GM23338 (cell line): ENCODE data around the gene CD9. TPM values are rescaled to one million over a fixed set of nuclear protein-coding genes. Genes with fewer than 3 reads are reported as not detected.

ENCODE experiments used
- ATAC-seq: fragments of 200-7000 bp; cut with Tn5 transposase; 3 replicates; pipeline ENCODE4 v1.9.1; 2020
- DNase-seq: peaks from one replicate; pipeline ENCODE4 v3.0.0-alpha.2; 2015; ENCODE audit warnings: low spot score
- H2AFZ ChIP-seq: fragments of 200-600 bp; sonication (generic); 2 replicates; pipeline ENCODE4 v1.8.0; 2016; ENCODE audit warnings: antibody characterized with exemption, mild to moderate bottlenecking, moderate library complexity
- H3F3A ChIP-seq: fragments of 200-600 bp; sonication (generic); replicated peaks from 2 replicates; pipeline ENCODE4 v1.8.0; 2017; ENCODE audit warnings: antibody characterized with exemption, mixed run types, low read depth
- H3K27ac ChIP-seq: fragments of 200-600 bp; sonication (generic); 2 replicates; pipeline ENCODE4 v1.6.1; 2016; ENCODE audit warnings: low read depth
- H3K27me3 ChIP-seq: fragments of 200-600 bp; sonication (generic); 2 replicates; pipeline ENCODE4 v1.8.0; 2016; ENCODE audit warnings: mild to moderate bottlenecking, mixed run types, moderate library complexity; ENCODE audit not compliant: insufficient read depth
- H3K36me3 ChIP-seq: fragments of 200-600 bp; sonication (generic); 2 replicates; pipeline ENCODE4 v1.8.0; 2016; ENCODE audit warnings: mild to moderate bottlenecking; ENCODE audit not compliant: insufficient read depth
- H3K4me1 ChIP-seq: fragments of 200-600 bp; sonication (generic); 2 replicates; pipeline ENCODE4 v1.8.0; 2016; ENCODE audit warnings: mild to moderate bottlenecking, moderate library complexity; ENCODE audit not compliant: insufficient read depth
- H3K4me2 ChIP-seq: fragments of 200-600 bp; sonication (generic); 2 replicates; pipeline ENCODE4 v1.7.1; 2017; ENCODE audit warnings: mixed run types
- H3K4me3 ChIP-seq: fragments of 200-600 bp; sonication (generic); 2 replicates; pipeline ENCODE4 v1.6.1; 2016; ENCODE audit warnings: mixed run types
- H3K79me2 ChIP-seq: fragments of 200-600 bp; sonication (generic); replicated peaks from 2 replicates; pipeline ENCODE4 v1.8.0; 2017; ENCODE audit warnings: mild to moderate bottlenecking; ENCODE audit not compliant: insufficient read depth
- H3K9me2 ChIP-seq: fragments of 200-600 bp; sonication (generic); 2 replicates; pipeline ENCODE4 v1.8.0; 2017; ENCODE audit not compliant: insufficient read depth
- H4K20me1 ChIP-seq: fragments of 200-600 bp; sonication (generic); replicated peaks from 2 replicates; pipeline ENCODE4 v1.8.0; 2017; ENCODE audit warnings: mild to moderate bottlenecking; ENCODE audit not compliant: insufficient read depth
- H3K27ac Mint-ChIP-seq: 2 replicates; pipeline ENCODE4 v1.8.0; 2020; ENCODE audit warnings: inconsistent platforms, mild to moderate bottlenecking, moderate library complexity, mixed read lengths
- H3K27me3 Mint-ChIP-seq: 3 replicates; pipeline ENCODE4 v1.8.0; 2022; ENCODE audit warnings: low read depth, mild to moderate bottlenecking, moderate library complexity, mixed read lengths, inconsistent platforms; ENCODE audit not compliant: insufficient read depth, poor library complexity
- H3K36me3 Mint-ChIP-seq: 3 replicates; pipeline ENCODE4 v1.8.0; 2021; ENCODE audit warnings: low read depth, mild to moderate bottlenecking, inconsistent platforms, moderate library complexity, mixed read lengths
- H3K4me1 Mint-ChIP-seq: 3 replicates; pipeline ENCODE4 v1.8.0; 2020; ENCODE audit warnings: mild to moderate bottlenecking, inconsistent platforms, mixed read lengths
- H3K4me3 Mint-ChIP-seq: 3 replicates; pipeline ENCODE4 v1.8.0; 2021; ENCODE audit warnings: moderate library complexity, mild to moderate bottlenecking, inconsistent platforms, mixed read lengths
- H3K9me3 Mint-ChIP-seq: 3 replicates; pipeline ENCODE4 v1.8.0; 2020; ENCODE audit warnings: moderate library complexity, mild to moderate bottlenecking, inconsistent platforms, mixed read lengths
- EZH2 ChIP-seq: fragments of 200-600 bp; sonication (generic); IDR thresholded peaks from one replicate; pipeline ENCODE4 v1.8.0; 2017; ENCODE audit warnings: antibody characterized with exemption, mild to moderate bottlenecking, low read depth; ENCODE audit not compliant: unreplicated experiment
- STAT1 ChIP-seq: IDR thresholded peaks from one replicate; pipeline ENCODE4 v1.6.1; 2016; ENCODE audit warnings: antibody characterized with exemption; ENCODE audit not compliant: unreplicated experiment
- ZNF114 ChIP-seq: fragments of 250-450 bp; sonication (Bioruptor Pico); IDR thresholded peaks from 2 replicates; pipeline ENCODE4 v1.5.0; 2020; ENCODE audit warnings: mild to moderate bottlenecking, moderate library complexity
- polyA plus RNA-seq: library from polyadenylated mRNA; unstranded; fragments of >200 nt; fragmentation: Nextera tagmentation; extraction: Ambion mirVana; gene quantifications from 2 replicates; pipeline ENCODE4 v1.2.1, GENCODE V29; 2016
- total RNA-seq: library from RNA; depleted of rRNA; stranded (reverse); fragments of >200 nt; shearing (Covaris generic); gene quantifications from 2 replicates; pipeline ENCODE4 v1.2.3, GENCODE V29; 2014
- TF ChIP-seq, protein P1 (sequence below): IDR thresholded peaks from one replicate; pipeline ENCODE4 v1.6.1; 2018; ENCODE audit warnings: antibody characterized with exemption; ENCODE audit not compliant: unreplicated experiment
- TF ChIP-seq, protein P2 (sequence below), 2 experiments: fragments of 200-600 bp in 1 of 2; sonication (generic) in 1 of 2; conservative IDR thresholded peaks; 2 replicates each; pipeline versions ENCODE4 v1.5.1 to v1.6.1; 2016 to 2017; ENCODE audit warnings: antibody characterized with exemption in 2 of 2, low read depth in 2 of 2, mild to moderate bottlenecking in 2 of 2, moderate library complexity in 1 of 2
- TF ChIP-seq, protein P3 (sequence below): IDR thresholded peaks from 2 replicates; pipeline ENCODE4 v1.6.1; 2016; ENCODE audit warnings: antibody characterized with exemption

Gene CD9
- total and polyA plus RNA-seq, 2 experiments from 2014 or later, result 222 to 251 TPM

DNA sequence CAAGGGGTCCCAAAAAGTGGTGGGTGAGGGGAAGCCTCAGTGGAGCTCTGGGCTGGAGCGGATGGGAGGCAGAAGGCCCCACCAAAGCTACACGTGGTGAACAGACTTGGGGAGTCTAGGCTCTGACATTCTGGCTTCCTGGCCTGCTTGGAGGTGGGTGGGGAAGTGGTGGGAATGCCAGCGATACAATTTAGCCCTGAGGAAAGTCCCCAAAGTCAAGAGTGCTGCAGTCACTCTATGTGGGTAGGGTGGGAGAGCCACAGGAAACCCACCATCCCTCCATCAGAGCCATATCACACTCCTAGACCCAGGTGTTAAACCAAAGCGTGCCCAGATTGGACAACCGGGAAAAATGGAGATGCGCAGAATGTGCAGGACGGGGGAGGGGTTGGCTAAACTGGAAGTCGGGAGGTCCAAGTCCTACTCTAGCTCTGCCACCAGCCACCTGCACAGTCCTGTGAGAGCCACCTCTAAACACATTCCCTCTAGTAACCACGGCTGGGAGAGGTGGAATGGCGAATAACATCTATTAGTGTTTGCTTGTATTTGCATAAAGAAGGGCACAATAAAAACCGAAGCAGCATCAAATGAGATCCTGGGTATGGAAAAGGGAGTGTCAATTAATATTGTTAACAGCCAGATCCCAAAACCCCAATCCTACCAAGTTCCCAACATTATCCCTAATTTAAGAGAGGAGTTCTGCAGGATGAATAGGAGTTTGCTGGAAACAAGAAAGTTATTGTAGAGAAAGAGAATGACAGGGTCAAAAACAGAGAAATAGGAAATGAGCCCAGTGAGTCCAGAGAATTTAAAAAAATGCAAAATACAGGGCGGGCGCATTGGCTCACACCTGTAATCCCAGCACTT lies 14.0 kb upstream of the CD9 start:
- Mint-ChIP-seq H3K27ac (no peak overlapping the region), H3K9me3 (peaks cover 3% of the 10 kb centered on the region; the same call in 1 of the 3 replicates), H3K4me3 (no peak overlapping the region), H3K36me3 (no peaks in the 10 kb centered on the region), H3K4me1 (peaks cover 14% of the 10 kb centered on the region), H3K27me3 (peaks cover 11% of the 10 kb centered on the region)
- no peak overlapping the region for H3K4me2 ChIP-seq
- no peaks in the 10 kb centered on the region for H3K36me3 ChIP-seq
- DNase-seq (no peak), ATAC-seq (no peak)
- H3F3A ChIP-seq, result no peaks in the 10 kb centered on the region
- no peak overlapping the region for H3K27ac ChIP-seq
- no peaks in the 10 kb centered on the region for H3K79me2 ChIP-seq
- H3K9me2 ChIP-seq, result no peaks in the 10 kb centered on the region
- no peaks in the 10 kb centered on the region for H4K20me1 ChIP-seq
- H3K27me3 ChIP-seq, result no peaks in the 10 kb centered on the region
- TF ChIP-seq EZH2, result no peak
- TF ChIP-seq, protein P1, sequence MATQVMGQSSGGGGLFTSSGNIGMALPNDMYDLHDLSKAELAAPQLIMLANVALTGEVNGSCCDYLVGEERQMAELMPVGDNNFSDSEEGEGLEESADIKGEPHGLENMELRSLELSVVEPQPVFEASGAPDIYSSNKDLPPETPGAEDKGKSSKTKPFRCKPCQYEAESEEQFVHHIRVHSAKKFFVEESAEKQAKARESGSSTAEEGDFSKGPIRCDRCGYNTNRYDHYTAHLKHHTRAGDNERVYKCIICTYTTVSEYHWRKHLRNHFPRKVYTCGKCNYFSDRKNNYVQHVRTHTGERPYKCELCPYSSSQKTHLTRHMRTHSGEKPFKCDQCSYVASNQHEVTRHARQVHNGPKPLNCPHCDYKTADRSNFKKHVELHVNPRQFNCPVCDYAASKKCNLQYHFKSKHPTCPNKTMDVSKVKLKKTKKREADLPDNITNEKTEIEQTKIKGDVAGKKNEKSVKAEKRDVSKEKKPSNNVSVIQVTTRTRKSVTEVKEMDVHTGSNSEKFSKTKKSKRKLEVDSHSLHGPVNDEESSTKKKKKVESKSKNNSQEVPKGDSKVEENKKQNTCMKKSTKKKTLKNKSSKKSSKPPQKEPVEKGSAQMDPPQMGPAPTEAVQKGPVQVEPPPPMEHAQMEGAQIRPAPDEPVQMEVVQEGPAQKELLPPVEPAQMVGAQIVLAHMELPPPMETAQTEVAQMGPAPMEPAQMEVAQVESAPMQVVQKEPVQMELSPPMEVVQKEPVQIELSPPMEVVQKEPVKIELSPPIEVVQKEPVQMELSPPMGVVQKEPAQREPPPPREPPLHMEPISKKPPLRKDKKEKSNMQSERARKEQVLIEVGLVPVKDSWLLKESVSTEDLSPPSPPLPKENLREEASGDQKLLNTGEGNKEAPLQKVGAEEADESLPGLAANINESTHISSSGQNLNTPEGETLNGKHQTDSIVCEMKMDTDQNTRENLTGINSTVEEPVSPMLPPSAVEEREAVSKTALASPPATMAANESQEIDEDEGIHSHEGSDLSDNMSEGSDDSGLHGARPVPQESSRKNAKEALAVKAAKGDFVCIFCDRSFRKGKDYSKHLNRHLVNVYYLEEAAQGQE, result no peak
- TF ChIP-seq, protein P2, sequence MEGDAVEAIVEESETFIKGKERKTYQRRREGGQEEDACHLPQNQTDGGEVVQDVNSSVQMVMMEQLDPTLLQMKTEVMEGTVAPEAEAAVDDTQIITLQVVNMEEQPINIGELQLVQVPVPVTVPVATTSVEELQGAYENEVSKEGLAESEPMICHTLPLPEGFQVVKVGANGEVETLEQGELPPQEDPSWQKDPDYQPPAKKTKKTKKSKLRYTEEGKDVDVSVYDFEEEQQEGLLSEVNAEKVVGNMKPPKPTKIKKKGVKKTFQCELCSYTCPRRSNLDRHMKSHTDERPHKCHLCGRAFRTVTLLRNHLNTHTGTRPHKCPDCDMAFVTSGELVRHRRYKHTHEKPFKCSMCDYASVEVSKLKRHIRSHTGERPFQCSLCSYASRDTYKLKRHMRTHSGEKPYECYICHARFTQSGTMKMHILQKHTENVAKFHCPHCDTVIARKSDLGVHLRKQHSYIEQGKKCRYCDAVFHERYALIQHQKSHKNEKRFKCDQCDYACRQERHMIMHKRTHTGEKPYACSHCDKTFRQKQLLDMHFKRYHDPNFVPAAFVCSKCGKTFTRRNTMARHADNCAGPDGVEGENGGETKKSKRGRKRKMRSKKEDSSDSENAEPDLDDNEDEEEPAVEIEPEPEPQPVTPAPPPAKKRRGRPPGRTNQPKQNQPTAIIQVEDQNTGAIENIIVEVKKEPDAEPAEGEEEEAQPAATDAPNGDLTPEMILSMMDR (conservative IDR thresholded peaks at IDR 0.05; ENCODE audit: low read depth in 2 of 2), result no peak
- no peak for TF ChIP-seq STAT1
- H3K4me1 ChIP-seq, result peaks cover 6% of the 10 kb centered on the region; the same call in 1 of the 2 replicates
- H2AFZ ChIP-seq, result no peak overlapping the region
- H3K4me3 ChIP-seq, result no peak overlapping the region

DNA sequence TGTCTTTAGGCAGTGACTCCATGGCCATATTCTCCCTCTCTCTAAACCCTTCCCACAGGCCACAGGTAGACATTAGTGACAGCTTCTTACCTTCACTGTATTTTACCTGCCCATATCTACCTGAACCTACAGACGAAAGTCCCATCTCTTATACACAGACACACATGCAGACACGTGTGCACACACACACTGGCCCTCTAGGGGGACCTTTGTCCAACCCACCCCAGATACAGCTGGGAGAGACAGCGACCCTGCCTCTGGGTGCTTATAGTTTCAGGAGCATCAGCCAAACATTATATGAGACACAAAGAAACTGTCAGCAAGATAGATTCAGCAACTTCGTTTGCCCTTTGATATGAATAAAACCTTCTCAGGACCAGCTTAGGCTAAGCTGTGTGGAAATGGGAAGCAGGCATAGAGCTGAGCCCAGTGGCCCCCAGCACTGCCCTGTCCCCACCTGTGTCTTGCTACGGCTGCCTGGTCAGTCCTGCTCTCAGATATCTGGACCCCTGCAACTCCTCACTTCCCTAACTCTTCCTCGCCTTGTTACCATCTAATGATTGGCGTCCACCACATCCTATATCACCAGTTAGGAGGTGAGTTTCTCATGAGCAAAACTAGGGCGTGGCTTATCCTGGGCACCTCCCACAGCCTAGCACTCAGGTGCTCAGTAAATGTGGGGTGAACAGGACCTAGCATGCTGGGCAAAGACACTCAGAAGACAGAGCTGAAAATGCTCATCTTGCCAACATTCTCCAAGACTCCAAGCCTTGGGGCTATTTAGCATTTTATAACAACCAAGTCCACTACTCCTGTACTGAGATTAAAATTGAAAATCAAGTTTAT lies 12.0 kb upstream of the CD9 start:
- no peaks in the 10 kb centered on the region for H3K9me2 ChIP-seq
- H3K79me2 ChIP-seq, result no peaks in the 10 kb centered on the region
- no peaks in the 10 kb centered on the region for H3K36me3 ChIP-seq
- Mint-ChIP-seq H3K4me1 (peaks cover 16% of the 10 kb centered on the region), H3K36me3 (no peaks in the 10 kb centered on the region), H3K27me3 (peaks cover 8% of the 10 kb centered on the region), H3K27ac (no peak overlapping the region), H3K9me3 (peaks cover 3% of the 10 kb centered on the region; the same call in 1 of the 3 replicates), H3K4me3 (no peak overlapping the region)
- H4K20me1 ChIP-seq, result no peaks in the 10 kb centered on the region
- H3K4me1 ChIP-seq, result no peaks in the 10 kb centered on the region
- TF ChIP-seq, protein P2 (conservative IDR thresholded peaks at IDR 0.05; ENCODE audit: low read depth in 2 of 2), result 0 out of 4 replicates have a peak, but pooled peaks of 1 of the 2 experiments have one; percentile 16
- TF ChIP-seq, protein P3, sequence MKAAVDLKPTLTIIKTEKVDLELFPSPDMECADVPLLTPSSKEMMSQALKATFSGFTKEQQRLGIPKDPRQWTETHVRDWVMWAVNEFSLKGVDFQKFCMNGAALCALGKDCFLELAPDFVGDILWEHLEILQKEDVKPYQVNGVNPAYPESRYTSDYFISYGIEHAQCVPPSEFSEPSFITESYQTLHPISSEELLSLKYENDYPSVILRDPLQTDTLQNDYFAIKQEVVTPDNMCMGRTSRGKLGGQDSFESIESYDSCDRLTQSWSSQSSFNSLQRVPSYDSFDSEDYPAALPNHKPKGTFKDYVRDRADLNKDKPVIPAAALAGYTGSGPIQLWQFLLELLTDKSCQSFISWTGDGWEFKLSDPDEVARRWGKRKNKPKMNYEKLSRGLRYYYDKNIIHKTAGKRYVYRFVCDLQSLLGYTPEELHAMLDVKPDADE, result no peak
- TF ChIP-seq ZNF114 (CRISPR knock-in tag), result no peak
- DNase-seq (no peak), ATAC-seq (peak; percentile 40)
- H3K27me3 ChIP-seq, result no peaks in the 10 kb centered on the region
- no peak overlapping the region for H3K4me3 ChIP-seq
- H3K4me2 ChIP-seq, result no peak overlapping the region
- H2AFZ ChIP-seq, result no peak overlapping the region
- H3K27ac ChIP-seq, result no peak overlapping the region
- H3F3A ChIP-seq, result no peaks in the 10 kb centered on the region
